CD8-positive, alpha-beta memory T cell (primary cell): ENCODE results near the gene CYFIP2. TPM values are rescaled to one million over a fixed set of nuclear protein-coding genes. Genes with fewer than 3 reads are reported as not detected.

Experiments used
- CTCF ChIA-PET: fragments of 350-600 bp; sonication (Branson Sonifier 250); formaldehyde crosslinking; loops from one replicate; lab custom pipeline; 2021; ENCODE audit warnings: antibody characterized with exemption; lab: Charles Lee
- POLR2A ChIA-PET: fragments of 350-600 bp; sonication (Branson Sonifier 250); formaldehyde crosslinking; loops from one replicate; lab custom pipeline; 2021; ENCODE audit warnings: antibody characterized with exemption; lab: Charles Lee
- DNase-seq, 5 donors: peaks; one replicate each; pipeline versions ENCODE4 v3.0.0 to v3.0.0-alpha.2; 2020 to 2022; ENCODE audit warnings: mixed read lengths in 1 of 5
- H3K27ac ChIP-seq: one replicate; pipeline ENCODE4 v1.7.0; 2013; ENCODE audit warnings: low read depth, mild to moderate bottlenecking, low read length, moderate library complexity
- H3K27me3 ChIP-seq: 2 replicates; pipeline ENCODE4 v1.7.0; 2013; ENCODE audit warnings: low read length, mild to moderate bottlenecking; ENCODE audit not compliant: insufficient read depth, poor library complexity, severe bottlenecking
- H3K36me3 ChIP-seq: 2 replicates; pipeline ENCODE4 v1.7.0; 2013; ENCODE audit warnings: mild to moderate bottlenecking, low read length, moderate library complexity; ENCODE audit not compliant: insufficient read depth
- H3K4me1 ChIP-seq: 2 replicates; pipeline ENCODE4 v1.7.0; 2013; ENCODE audit warnings: mild to moderate bottlenecking, low read length, moderate library complexity; ENCODE audit not compliant: insufficient read depth
- H3K4me3 ChIP-seq: 2 replicates; pipeline ENCODE4 v1.7.0; 2013; ENCODE audit warnings: mild to moderate bottlenecking, low read length
- H3K9me3 ChIP-seq: 2 replicates; pipeline ENCODE4 v1.7.0; 2013; ENCODE audit warnings: mild to moderate bottlenecking, low read length
- H3K27ac Mint-ChIP-seq, 8 donors: one replicate each; pipeline ENCODE4 v1.8.0; 2020 to 2021; ENCODE audit warnings: mixed read lengths in 8 of 8, mild to moderate bottlenecking in 6 of 8, inconsistent platforms in 3 of 8, moderate library complexity in 3 of 8
- H3K27me3 Mint-ChIP-seq, 2 donors: one replicate each; pipeline ENCODE4 v1.8.0; 2020 to 2021; ENCODE audit warnings: mixed read lengths in 2 of 2, mild to moderate bottlenecking in 1 of 2, moderate library complexity in 1 of 2
- H3K36me3 Mint-ChIP-seq, 3 donors: one replicate each; pipeline ENCODE4 v1.8.0; 2020 to 2021; ENCODE audit warnings: mixed read lengths in 3 of 3, inconsistent platforms in 1 of 3, mild to moderate bottlenecking in 1 of 3
- H3K4me1 Mint-ChIP-seq, 3 donors: one replicate each; pipeline ENCODE4 v1.8.0; 2020 to 2021; ENCODE audit warnings: mixed read lengths in 3 of 3, inconsistent platforms in 1 of 3, mild to moderate bottlenecking in 1 of 3
- H3K4me3 Mint-ChIP-seq, 7 donors: one replicate each; pipeline ENCODE4 v1.8.0; 2020 to 2021; ENCODE audit warnings: mixed read lengths in 7 of 7, mild to moderate bottlenecking in 6 of 7, moderate library complexity in 4 of 7, inconsistent platforms in 2 of 7
- H3K9me3 Mint-ChIP-seq, 5 donors: one replicate each; pipeline ENCODE4 v1.8.0; 2020 to 2022; ENCODE audit warnings: mixed read lengths in 5 of 5, mild to moderate bottlenecking in 3 of 5, moderate library complexity in 2 of 5, inconsistent platforms in 1 of 5
- polyA plus RNA-seq: library from polyadenylated mRNA; unstranded; fragments of 300-500 nt; fragmentation: Illumina TruSeq; gene quantifications from one replicate; pipeline ENCODE4 v1.2.3, GENCODE V29; 2021
- total RNA-seq, 2 experiments: library from RNA; stranded (reverse); gene quantifications; one replicate each; pipeline ENCODE4 v1.2.3, GENCODE V29; 2021

The CYFIP2 gene
- total and polyA plus RNA-seq, 3 experiments from 2014 or later = 239 to 534 (median 259) TPM

DNA sequence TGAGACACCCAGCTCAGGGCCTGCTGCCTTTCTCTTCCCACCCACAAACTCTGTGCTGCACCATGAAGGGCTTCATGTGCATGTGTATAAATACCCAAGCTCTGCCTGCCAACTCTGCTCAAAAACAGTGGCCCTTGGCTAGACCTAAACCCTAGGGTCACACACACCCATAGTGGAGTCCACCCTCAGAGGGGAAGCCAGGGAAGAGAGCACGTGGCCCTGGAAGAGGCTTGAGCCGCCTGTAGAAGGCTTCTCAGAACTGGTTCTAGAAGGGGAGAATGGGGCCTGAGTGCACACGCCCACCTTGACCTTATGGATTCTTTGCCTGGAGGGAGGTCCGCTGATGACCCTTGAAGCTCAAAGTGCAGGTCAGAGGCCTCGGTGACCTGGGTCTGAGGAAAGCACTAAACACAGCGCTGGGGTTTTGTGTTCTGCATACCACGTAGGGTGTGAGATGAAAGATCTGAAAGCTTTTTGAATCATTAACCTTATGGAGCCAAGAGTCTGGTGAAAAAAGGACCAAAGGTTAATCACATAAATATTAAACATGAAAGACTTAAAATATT is 60.6 kb downstream of the CYFIP2 start:
- Mint-ChIP-seq H3K4me3 (no peak overlapping the region), H3K27ac (peak overlapping the region in 6 of 8 donors; percentile 17 to 88 (median 36)), H3K27me3 (no peaks in the 10 kb centered on the region), H3K9me3 (no peaks in the 10 kb centered on the region), H3K4me1 (peaks cover 12 to 31% (median 27%) of the 10 kb centered on the region in 3 donors), H3K36me3 (peaks cover 9 to 94% (median 36%) of the 10 kb centered on the region in 3 donors)
- H3K27me3 ChIP-seq = no peaks in the 10 kb centered on the region
- H3K36me3 ChIP-seq = peaks cover 78% of the 10 kb centered on the region
- CTCF ChIA-PET = interaction anchor here (0.7 to 4.0 kb wide), 6 partner anchors 9 to 417 kb away, joined by 3 to 17 read pairs (median 9); partner anchors contain the start of gene LSM11
- H3K27ac ChIP-seq = no peak overlapping the region
- H3K9me3 ChIP-seq = no peaks in the 10 kb centered on the region
- DNase-seq = no peak
- H3K4me3 ChIP-seq = no peak overlapping the region
- H3K4me1 ChIP-seq = peaks cover 30% of the 10 kb centered on the region
- POLR2A ChIA-PET = interaction anchor here (0.9 kb wide), 1 partner anchor 59 kb away, joined by 4 read pairs; no protein-coding TSS in a partner anchor

DNA sequence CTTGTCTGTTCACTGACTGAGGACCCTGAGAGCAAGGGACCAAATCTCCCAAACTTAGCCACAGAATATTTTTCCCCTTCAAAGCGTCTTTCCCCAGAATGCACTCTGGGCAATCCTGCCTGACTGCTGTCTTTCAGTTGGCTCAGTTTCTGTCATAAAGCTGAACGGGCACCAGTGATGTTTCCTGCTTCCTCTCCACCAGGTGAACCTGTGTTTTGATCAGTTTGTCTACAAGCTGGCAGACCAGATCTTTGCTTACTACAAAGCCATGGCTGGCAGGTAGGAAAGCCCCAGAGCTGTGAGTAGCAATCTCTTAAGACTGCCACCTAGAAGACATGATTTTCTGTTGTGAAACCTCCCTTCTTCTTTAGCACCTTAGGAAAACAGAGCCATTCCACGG is 61.8 kb downstream of the CYFIP2 start:
- H3K36me3 ChIP-seq = peaks cover 81% of the 10 kb centered on the region
- peak overlapping the region; percentile 7 for H3K4me3 ChIP-seq
- Mint-ChIP-seq H3K27me3 (no peaks in the 10 kb centered on the region), H3K9me3 (no peaks in the 10 kb centered on the region), H3K4me1 (peaks cover 12 to 31% (median 27%) of the 10 kb centered on the region in 3 donors), H3K4me3 (no peak overlapping the region), H3K27ac (peak overlapping the region; percentile 2 to 91 (median 79)), H3K36me3 (peaks cover 9 to 94% (median 34%) of the 10 kb centered on the region in 3 donors)
- ChIA-PET CTCF (interaction anchor here (0.5 to 4.0 kb wide), 18 partner anchors 8 to 416 kb away, joined by 3 to 17 read pairs (median 5); partner anchors contain the start of genes LSM11 and THG1L), POLR2A (no interaction called here)
- H3K9me3 ChIP-seq = no peaks in the 10 kb centered on the region
- no peak overlapping the region for H3K27ac ChIP-seq
- no peaks in the 10 kb centered on the region for H3K27me3 ChIP-seq
- peak in 1 of 5 donors; percentile 56 for DNase-seq
- peaks cover 30% of the 10 kb centered on the region for H3K4me1 ChIP-seq

DNA sequence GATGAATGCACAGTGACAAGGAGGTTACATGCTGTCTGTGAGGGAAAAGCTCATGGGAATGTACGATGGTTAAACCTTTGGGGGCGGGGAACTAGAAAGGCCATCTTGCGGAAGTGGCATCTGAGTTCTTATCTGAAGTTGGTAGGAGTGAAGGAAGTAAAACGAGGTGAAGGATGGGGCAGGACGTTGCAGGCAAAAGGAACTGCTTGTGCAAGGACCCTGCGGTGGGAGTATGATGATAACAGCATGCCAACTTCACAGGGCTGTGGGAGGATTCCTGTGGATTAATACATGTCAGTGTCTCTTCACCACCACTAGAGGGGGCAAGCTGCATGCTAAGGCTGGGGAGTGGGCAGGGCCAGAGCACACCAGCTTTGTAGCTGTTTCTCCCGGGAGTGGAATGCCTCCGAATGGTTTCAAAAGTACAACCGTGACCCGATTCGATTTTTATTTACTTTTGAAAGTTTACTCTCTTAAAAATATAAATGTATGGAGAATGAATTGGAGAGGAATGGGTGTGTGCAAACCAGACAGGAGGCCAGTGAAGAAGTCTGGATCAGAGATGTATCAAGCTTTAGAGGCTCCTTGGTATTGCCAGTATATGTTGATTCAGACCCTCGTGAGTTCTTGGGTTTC is 62.5 kb downstream of the CYFIP2 start:
- no peaks in the 10 kb centered on the region for H3K9me3 Mint-ChIP-seq
- ChIA-PET CTCF (interaction anchor here (0.5 to 4.0 kb wide), 21 partner anchors 8 to 415 kb away, joined by 3 to 17 read pairs (median 5); partner anchors contain the start of genes LSM11 and THG1L), POLR2A (no interaction called here)
- H3K4me3 Mint-ChIP-seq = peak overlapping the region in 2 of 7 donors; percentile 11 to 35
- H3K27me3 Mint-ChIP-seq = no peaks in the 10 kb centered on the region
- peak overlapping the region; percentile 2 to 91 (median 79) for H3K27ac Mint-ChIP-seq
- peak; percentile 31 to 68 (median 59) for DNase-seq
- peak overlapping the region; percentile 7 for H3K4me3 ChIP-seq
- no peaks in the 10 kb centered on the region for H3K9me3 ChIP-seq
- H3K4me1 ChIP-seq = peaks cover 30% of the 10 kb centered on the region
- H3K27ac ChIP-seq = no peak overlapping the region
- peaks cover 81% of the 10 kb centered on the region for H3K36me3 ChIP-seq
- no peaks in the 10 kb centered on the region for H3K27me3 ChIP-seq
- H3K36me3 Mint-ChIP-seq = peaks cover 13 to 94% (median 31%) of the 10 kb centered on the region in 3 donors
- H3K4me1 Mint-ChIP-seq = peaks cover 12 to 31% (median 27%) of the 10 kb centered on the region in 3 donors

DNA sequence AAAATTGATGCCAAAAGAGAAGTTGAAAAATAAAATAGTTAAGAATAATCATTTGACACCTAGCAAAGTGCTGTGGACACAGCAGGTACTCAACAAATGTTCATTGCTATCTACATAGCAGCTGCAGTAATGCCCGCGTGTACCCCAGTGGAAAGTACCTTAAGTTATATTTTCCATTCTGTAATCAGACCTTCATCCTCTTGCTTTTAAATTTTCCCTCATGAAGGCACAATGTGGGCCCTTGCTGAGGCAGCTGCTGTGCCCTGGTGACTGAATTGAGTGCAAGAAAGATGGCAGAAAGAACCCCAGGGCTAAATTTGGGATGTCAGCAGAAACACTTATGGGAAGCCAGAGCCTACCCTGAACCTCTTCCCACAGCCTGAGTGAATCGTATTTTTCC is 65.9 kb downstream of the CYFIP2 start:
- POLR2A ChIA-PET = no interaction called here
- no peaks in the 10 kb centered on the region for H3K27me3 Mint-ChIP-seq
- peaks cover 8 to 95% (median 25%) of the 10 kb centered on the region in 3 donors for H3K36me3 Mint-ChIP-seq
- CTCF ChIA-PET = interaction anchor here (1.9 kb wide), 1 partner anchor 411 kb away, joined by 5 read pairs; the partner anchor contains the start of gene LSM11
- Histone ChIP-seq H3K36me3 (peaks cover 79% of the 10 kb centered on the region), H3K4me1 (peaks cover 30% of the 10 kb centered on the region), H3K27ac (no peak overlapping the region), H3K9me3 (no peaks in the 10 kb centered on the region), H3K4me3 (no peak overlapping the region), H3K27me3 (no peaks in the 10 kb centered on the region)
- no peak overlapping the region for H3K4me3 Mint-ChIP-seq
- peaks cover 11 to 30% (median 24%) of the 10 kb centered on the region in 3 donors for H3K4me1 Mint-ChIP-seq
- H3K27ac Mint-ChIP-seq = peak overlapping the region in 1 of 8 donors; percentile 63
- DNase-seq = no peak
- H3K9me3 Mint-ChIP-seq = no peaks in the 10 kb centered on the region

- ChIA-PET POLR2A (no interaction called here), CTCF (interaction anchor here (1.2 to 1.5 kb wide), 5 partner anchors 8 to 23 kb away, joined by 3 to 10 read pairs (median 3); a partner anchor contains a TSS)
- no peaks in the 10 kb centered on the region for H3K9me3 ChIP-seq
- no peaks in the 10 kb centered on the region for H3K27me3 ChIP-seq
- peaks cover 93% of the 10 kb centered on the region for H3K36me3 ChIP-seq
- no peak overlapping the region for H3K27ac ChIP-seq
- Mint-ChIP-seq H3K9me3 (no peaks in the 10 kb centered on the region), H3K36me3 (peaks cover 11 to 100% (median 29%) of the 10 kb centered on the region in 3 donors), H3K4me1 (peaks cover 0 to 8% (median 3%) of the 10 kb centered on the region in 3 donors), H3K27ac (peak overlapping the region in 3 of 8 donors; percentile 4 to 29 (median 10)), H3K4me3 (no peak overlapping the region), H3K27me3 (no peaks in the 10 kb centered on the region)
- no peak for DNase-seq
- H3K4me3 ChIP-seq = no peak overlapping the region
- no peaks in the 10 kb centered on the region for H3K4me1 ChIP-seq
These were observed 69.9 kb downstream of the CYFIP2 start for GRCh38 chr5:157335534-157336422.

- ChIA-PET POLR2A (no interaction called here), CTCF (interaction anchor here (1.3 to 1.5 kb wide), 5 partner anchors 8 to 24 kb away, joined by 3 to 10 read pairs (median 4); no protein-coding TSS in a partner anchor)
- Mint-ChIP-seq H3K4me1 (peaks cover 0 to 11% (median 3%) of the 10 kb centered on the region in 3 donors), H3K36me3 (peaks cover 14 to 100% (median 30%) of the 10 kb centered on the region in 3 donors), H3K27me3 (no peaks in the 10 kb centered on the region), H3K4me3 (no peak overlapping the region), H3K27ac (no peak overlapping the region), H3K9me3 (no peaks in the 10 kb centered on the region)
- no peak overlapping the region for H3K4me3 ChIP-seq
- no peaks in the 10 kb centered on the region for H3K27me3 ChIP-seq
- no peaks in the 10 kb centered on the region for H3K9me3 ChIP-seq
- no peak overlapping the region for H3K27ac ChIP-seq
- H3K4me1 ChIP-seq = no peaks in the 10 kb centered on the region
- no peak for DNase-seq
- H3K36me3 ChIP-seq = peaks cover 93% of the 10 kb centered on the region
These were observed 70.5 kb downstream of the CYFIP2 start for GRCh38 chr5:157336423-157336744.

DNA sequence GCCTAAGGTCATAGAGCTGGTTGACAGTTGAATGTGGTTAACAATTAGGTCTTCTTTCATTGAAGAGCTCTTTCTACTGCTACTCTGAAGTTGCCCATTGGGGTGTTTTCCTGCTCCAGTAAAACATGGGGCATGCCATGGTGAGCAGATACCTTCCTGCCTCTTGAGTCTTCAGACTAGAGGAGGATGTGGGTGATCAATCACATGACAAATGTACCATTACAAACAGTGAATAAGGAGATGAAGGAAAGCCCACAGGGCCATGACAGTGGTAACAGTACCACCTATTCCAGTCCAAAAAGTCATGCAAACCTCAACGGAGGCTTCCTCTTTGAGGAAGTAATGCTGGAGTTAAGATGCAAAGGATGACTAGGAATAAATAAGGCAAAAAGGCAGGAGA is 73.5 kb downstream of the CYFIP2 start:
- no peak overlapping the region for H3K4me3 ChIP-seq
- H3K4me3 Mint-ChIP-seq = no peak overlapping the region
- peaks cover 12 to 24% (median 20%) of the 10 kb centered on the region in 3 donors for H3K4me1 Mint-ChIP-seq
- no peaks in the 10 kb centered on the region for H3K9me3 ChIP-seq
- peaks cover 6 to 100% (median 32%) of the 10 kb centered on the region in 3 donors for H3K36me3 Mint-ChIP-seq
- H3K27me3 Mint-ChIP-seq = no peaks in the 10 kb centered on the region
- H3K27ac ChIP-seq = no peak overlapping the region
- peak overlapping the region in 3 of 8 donors; percentile 64 to 87 (median 72) for H3K27ac Mint-ChIP-seq
- H3K4me1 ChIP-seq = no peaks in the 10 kb centered on the region
- ChIA-PET CTCF (interaction anchor here (1.5 kb wide), 1 partner anchor 14 kb away, joined by 3 read pairs; no protein-coding TSS in a partner anchor), POLR2A (no interaction called here)
- H3K27me3 ChIP-seq = no peaks in the 10 kb centered on the region
- no peaks in the 10 kb centered on the region for H3K9me3 Mint-ChIP-seq
- H3K36me3 ChIP-seq = peaks cover 90% of the 10 kb centered on the region
- no peak for DNase-seq
